NOMO-1 treated with DMSO at 0.1 percent for 48 hours (cell line): ENCODE data around the gene CREB3L1.
"Not testable (repeated sequence)": the region's sequence is repeated elsewhere in the genome, so short reads cannot be mapped to it uniquely, and the experiment has no call there.

Source experiments
- DNase-seq: peaks from one replicate; lab custom pipeline; 2025; ENCODE audit not compliant: unreplicated experiment; lab: John Stamatoyannopoulos, UW

The CREB3L1 gene

DNA sequence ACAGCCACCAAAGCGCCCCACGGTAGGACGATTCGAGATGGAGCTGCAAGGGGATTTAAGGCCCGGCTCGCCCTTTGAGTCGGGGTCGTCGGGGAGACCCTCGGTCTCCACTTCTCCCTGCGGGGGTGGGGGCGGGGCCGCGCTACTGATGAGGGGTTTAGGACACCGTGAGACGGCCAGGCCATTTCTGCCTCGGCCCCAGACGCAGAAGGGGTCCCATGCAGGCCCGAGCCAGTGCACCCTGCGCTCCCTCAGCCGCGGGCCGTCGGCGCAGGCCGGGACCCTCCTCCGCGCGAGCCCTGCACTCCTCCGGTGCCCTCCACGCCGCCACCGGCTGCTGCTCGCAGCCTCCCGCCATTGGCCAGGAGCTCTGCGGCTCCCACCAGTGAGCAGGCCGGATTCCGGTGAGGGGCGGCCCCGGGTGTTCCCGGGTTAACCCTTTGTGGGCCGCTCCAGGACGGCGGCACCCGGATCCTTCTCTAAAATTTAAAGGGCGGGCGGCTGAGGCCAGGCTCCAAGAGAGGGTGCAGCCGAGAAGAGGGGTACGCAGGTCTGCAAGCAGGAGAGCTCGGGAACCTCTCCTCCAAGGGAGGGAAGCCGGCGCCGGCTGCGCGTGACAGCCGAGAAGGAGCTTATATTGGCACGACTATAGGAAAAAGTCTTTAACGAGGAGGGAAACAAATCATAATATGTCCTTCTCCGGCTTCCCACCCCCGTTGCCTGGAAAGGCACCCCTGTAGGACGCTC, 18.0 kb downstream of the CREB3L1 start:
- peak; percentile 67 for DNase-seq

DNA sequence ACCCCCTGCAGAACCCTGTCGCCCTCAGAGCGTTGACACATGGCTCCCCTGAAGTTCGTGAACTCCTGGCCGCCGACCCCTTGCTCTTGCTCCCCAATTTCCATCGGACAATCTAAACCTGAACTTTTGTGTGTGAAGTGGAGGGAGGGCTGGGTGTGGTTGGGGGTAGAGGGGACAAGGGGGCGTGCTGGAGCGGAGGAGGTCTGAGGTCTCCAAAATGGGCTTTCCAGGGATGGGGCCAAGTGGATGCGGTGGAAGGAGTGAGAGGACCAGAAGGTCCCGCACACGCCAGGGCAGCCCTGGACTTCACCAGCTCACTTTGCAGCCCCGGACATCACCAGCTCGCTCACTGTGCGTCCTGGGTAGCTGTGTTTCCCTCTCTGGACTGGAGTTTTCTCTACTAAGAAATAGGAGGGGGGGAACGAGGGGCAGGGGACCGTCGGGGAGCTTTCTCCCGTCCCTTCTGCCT, 18.6 kb downstream of the CREB3L1 start:
- no peak for DNase-seq

DNA sequence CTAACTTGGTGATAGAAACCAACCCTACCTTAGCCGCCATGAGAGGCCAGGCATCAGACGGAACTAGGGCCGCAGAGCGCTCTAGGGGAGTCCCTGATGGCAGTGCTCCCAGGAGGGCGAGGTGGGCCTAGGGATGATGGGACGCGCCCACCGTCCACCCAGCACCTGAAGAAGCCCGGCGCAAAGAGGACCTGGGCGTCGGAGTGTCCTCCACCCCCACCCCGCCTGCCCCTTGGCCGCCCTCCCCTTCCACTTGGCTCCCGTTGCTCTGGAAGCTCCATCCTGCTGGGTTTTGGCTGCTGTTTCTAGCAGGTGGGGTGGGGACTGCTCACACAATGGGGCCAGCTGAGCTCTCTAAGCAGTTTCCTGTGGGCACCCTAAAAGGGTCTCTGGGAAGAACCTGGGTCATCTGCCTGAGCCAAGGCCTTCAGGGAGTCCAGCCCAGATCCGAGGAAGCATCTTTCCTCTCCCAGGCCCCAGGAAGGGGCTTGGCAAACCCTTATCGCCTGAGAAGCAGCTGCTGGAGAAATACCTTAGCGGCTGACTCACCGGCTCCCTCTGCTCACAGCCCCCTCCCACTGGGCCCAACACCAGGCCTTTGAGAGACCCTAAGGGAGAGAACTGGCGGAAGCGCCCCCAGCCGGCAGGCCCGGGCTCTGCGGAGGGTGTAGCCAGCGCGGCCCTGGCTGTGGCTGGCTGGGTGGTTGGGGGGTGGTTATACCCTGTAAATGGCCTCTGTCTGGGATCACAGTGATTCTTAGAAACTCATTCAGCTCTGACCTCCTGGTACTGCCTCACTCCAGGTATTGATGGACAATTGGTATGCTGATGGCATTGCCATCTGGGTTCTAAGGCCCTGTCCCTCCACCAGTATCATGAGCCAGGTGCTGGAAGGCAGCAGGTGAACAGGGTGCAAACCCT, 19.3 kb downstream of the CREB3L1 start:
- DNase-seq: no peak

DNA sequence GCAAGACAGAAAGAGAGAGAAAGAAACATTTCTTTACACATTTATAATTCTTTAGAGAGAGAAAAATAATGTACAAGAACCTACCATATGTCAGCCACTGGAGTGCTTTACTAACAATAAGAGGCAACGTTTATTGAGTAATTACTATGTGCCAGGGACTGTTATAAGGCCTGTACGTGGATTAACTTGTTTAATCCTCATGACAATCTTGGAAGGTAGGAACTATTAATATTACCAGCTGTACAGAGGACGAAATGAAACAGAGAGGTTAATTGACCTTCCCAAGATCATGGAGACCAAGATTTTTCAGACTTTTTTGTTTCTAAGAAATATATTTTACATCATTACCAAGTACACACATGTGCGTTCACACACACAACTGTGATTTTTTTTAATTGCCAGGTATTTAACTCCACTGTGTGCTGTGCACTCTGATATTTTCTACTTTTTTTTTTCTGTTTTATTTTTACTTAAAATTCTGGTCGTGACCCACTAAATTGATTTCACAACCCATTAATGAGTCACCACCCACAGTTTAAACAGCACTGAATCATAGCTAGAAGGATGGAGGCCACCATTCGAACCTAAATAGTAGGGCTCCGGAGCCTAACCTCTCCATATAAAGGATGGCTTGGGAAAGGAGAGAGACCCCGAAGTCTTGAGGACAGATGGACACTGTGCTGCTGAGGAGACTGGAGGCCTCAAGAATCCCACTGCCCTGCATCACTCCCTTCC, 21.4 kb downstream of the CREB3L1 start:
- peak; percentile 57 for DNase-seq

DNA sequence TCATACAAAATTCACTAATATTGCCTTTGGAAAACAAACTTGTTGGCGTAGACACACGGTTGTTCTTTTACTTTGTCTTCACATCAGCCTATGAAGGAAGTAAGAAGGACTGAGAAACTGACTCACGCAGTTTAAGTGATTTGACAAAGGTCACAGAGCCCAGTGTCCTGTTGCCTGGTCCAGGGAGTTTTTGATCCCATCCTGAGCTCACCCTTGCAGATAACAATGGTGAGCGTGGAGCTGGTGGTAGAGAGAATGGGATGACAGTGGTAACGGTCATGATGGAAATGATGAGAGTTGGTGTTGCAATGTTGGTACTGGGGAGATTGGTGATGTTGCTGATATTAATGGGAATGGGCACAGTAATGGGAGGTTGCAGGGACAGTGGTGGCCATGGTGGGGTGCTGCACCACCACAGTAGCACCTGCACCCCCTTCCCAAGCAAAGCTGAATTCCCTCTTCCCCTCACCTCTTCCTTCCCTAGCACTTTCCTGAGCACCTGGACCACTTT, 22.0 kb downstream of the CREB3L1 start:
- no peak for DNase-seq

DNA sequence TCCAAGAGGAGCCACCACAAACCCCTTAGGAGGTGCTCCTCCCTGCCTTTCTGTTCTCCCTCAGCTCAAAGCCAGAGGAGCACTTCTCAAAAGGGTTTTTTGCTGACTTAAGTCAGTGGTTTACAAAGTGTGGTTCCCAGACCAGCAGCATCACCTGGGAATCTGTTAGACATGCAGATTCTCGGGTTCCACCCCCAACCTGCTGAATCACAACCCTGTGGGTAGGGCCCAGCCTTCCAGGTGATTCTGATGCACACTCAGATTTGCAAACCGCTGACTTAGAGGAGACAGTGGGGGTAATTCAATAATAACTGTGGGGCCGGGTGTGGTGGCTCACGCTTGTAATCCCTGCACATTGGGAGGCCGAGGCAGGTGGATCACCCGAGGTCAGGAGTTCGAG, 22.8 kb downstream of the CREB3L1 start:
- no peak for DNase-seq

DNA sequence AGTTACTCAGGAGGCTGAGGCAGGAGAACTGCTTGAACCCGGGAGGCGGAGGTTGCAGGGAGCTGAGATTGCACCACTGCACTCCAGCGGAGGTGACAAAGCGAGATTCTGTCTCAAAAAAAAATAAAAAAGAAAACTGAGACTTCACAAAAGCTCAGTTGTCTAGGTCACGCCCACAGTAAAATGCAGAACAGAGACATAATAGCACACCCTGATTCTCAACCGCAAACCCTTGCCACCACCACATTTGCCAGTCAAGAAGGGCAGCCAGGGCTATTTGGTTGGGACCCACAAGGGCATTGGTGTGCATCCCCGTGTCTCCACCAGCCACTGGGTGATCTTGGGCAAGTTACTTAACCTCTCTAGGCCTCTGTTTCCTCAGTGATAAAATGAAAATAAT, 25.4 kb downstream of the CREB3L1 start:
- peak; percentile 82 for DNase-seq

DNA sequence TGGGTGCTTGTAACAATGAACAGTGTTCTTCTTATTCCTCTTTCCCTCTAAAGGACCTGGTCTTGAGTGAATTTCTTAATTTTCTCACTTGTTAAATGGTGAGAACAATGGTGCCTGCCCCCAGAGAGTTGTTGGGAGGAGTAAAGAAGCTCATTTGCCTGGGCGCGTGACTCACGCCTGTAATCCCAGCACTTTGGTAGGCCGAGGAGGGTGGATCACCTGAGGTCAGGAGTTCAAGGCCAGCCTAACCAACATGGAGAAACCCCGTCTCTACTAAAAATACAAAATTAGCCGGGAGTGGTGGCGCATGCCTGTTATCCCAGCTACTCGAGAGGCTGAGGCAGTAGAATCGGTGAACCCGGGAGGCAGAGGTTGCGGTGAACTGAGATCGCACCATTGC, 26.6 kb downstream of the CREB3L1 start:
- DNase-seq: not testable (repeated sequence)

DNA sequence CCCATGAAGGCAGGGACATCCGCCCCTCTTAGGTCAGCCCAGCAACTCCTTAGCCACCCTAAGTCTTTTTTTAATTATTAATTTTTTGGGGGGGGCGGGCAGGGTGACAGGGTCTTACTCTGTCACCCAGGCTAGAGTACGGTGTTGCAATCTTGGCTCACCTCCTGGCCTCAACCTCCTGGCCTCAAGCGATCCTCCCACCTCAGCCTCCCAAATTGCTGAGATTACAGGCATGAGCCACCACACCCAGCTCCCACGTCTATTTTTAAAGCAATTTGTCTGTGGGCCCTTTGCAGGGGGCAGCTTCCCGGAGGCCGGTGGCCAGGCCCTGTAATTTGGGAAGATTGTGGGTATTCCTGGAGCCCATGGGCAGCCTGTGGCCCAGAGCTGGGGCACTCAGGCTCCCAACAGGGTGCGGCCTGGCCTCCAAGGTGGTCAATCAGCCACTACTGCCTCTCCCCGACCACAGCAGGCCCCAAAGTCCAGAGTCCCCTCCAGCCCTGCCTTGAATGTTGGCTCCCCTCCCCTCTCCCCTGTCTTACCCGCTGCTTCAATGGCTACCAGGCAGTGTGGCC, 27.2 kb downstream of the CREB3L1 start:
- DNase-seq: no peak

DNA sequence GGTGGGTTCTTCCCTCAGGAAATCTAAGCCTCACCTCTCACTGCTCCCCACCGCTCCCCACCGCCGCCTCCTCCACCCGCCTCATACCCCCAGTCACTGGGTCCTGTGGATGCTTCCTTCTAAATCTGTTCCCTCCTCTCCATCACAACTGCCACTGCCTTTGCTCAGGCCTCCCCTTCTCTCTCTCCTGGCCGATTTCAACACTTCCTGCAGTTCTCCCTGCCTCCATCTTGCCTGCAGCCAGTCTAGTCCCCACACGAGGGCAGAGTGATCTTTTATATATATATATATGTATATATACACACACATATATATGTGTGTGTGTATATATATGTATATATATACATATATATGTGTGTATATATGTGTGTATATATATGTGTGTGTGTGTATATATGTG, 27.8 kb downstream of the CREB3L1 start:
- DNase-seq: peak; percentile 95

DNA sequence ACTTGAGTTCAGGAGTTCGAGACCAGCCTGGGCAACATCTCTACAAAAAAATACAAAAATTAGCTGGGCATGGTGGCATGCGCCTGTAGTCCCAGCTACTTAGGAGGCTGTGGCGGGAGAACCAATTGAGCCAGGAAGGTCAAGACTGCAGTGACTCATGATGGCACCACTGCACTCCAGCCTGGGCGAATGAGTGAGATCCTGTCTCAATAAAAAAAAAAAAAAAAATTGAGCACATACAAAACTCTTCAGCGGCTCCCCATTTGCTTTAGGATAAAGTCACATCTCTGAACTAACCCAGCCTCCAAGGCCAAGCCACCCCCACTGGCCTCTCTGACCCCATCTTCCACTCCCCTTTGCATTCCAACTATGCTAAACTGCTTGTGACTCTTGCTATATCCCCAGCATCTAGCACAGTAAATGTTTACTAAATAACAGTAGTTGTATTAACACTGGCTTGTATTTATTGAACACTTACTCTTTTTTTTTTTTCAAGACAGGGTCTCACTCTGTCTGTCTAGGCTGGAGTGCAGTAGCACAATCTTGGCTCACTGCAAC, 28.9 kb downstream of the CREB3L1 start:
- DNase-seq: no peak

DNA sequence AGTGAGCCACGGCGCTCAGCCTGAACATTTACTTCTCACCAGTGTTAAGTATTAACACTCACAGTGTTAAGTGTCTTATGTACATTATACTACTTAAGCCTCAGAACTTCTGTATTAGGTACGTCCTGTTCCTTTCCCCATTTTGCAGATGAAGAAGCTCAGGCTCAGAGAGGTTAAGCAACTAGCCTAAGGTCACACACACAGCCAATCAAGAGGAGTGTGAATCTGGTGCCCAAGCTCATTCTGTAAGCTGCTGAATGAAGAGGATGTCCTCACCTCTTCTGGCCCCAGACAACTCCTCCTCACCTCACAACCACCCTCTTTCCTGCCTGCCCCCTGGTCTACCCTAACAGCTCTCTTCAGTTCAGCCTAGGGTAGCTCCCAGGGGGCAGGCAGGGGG, 29.9 kb downstream of the CREB3L1 start:
- DNase-seq: no peak

DNA sequence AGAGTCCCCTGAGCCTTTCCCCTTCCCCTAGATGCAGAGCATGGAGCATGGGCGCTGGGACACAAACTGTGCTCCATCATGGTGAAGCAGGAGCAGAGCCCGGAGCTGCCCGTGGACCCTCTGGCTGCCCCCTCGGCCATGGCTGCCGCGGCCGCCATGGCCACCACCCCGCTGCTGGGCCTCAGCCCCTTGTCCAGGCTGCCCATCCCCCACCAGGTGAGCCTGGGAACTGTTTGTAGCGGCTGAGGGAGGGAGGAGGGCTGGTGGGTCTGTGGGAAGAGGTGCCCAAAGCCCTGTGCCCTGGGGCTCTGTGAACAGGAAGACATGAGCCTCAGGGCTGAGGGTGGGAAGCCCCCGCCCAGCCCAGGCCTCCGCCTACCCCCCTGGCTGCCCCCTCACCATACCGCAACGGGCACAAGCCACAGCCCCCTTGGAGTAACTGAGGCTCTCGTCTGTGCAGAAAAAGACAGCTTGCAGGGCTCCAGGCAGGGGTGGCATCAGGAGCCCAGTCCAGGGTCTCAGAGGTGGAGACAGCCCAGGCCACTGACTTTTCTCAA, 30.4 kb downstream of the CREB3L1 start:
- no peak for DNase-seq

DNA sequence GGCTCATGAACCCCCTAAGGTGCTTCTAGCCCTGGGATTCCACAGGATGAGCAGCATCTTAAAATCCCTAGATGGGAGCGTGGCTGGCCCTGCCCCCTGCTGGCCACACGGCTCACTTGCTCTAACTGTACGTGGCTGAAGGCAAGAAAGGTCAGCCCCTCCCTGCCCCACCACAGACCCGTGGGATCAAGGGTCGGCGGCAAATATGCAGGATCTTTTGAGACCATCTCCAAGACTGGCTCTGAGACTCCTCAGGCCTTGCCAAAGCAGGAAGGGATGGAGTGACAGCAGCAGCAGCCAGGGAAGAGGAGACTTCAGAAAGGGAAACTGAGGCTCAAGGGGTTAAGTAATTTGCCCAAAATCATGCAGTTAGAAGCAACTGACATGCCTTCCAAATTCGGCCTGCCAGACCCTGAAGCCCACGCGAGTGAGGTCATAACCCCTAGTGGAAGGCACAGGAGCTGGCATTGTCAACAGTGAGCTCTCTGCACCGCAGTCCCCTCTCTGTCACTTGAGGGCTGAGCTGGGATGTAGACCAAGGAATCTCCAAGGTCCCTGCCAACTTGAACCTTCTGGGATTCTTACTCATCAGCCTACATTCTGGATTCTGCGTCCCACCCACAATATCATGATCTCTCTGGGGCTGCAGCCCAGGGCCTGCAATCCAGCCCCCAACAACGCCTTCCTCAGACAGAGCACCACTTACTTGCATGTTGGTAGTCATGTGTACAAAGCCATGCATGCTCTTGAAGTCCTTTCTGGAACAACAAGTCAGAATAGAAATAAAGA, 31.4 kb downstream of the CREB3L1 start:
- peak; percentile 53 for DNase-seq

DNA sequence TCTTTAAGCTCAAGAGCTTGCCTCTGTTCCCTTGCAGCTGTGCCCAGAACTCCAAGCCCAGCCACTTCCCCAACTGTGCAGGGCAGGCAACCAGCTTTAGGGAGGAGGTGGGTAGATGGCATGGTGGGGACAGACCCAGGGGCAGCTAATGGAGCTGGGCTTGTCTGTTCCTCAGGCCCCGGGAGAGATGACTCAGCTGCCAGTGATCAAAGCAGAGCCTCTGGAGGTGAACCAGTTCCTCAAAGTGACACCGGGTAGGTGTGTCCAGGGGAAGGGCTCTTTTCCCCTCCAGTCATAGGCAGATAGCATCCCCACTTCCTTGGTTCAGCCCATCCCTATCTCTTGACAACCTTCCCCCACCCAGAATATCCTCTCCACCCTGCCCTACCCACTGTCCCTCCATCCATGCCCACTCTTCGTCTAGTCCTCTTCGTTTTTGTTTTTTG, 32.4 kb downstream of the CREB3L1 start:
- peak; percentile 58 for DNase-seq

DNA sequence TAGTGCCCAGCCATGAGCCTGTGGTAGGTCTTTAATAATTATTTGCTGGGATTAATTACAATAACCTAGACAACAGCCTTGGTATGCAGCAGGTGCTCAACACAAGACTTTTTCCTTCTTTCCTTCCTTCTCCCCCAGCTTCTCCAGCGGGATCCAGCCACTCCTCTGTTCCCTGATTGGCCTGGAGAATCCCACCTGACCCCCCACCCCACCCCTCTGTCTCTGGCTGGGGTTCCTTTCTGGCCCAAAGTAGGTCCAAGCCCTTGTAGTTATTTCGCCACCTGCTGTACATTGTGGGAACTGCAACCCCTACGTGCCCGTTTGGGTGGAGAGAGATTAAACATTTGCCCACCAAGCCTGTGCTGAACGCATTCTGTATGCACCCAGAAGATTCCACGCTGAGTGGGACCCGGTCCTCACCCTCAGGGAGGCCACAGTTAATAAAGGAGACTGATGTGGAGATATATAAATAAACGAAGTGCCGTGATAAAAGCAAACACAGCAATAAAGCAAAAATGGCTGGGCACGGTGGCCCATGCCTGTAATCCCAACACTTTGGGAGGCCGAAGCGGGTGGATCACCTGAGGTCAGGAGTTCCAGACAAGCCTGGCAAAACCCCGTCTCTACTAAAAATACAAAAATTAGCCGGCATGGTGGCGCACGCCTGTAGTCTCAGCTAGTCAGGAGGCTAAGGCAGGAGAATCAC, 37.7 kb downstream of the CREB3L1 start:
- peak; percentile 61 for DNase-seq

DNA sequence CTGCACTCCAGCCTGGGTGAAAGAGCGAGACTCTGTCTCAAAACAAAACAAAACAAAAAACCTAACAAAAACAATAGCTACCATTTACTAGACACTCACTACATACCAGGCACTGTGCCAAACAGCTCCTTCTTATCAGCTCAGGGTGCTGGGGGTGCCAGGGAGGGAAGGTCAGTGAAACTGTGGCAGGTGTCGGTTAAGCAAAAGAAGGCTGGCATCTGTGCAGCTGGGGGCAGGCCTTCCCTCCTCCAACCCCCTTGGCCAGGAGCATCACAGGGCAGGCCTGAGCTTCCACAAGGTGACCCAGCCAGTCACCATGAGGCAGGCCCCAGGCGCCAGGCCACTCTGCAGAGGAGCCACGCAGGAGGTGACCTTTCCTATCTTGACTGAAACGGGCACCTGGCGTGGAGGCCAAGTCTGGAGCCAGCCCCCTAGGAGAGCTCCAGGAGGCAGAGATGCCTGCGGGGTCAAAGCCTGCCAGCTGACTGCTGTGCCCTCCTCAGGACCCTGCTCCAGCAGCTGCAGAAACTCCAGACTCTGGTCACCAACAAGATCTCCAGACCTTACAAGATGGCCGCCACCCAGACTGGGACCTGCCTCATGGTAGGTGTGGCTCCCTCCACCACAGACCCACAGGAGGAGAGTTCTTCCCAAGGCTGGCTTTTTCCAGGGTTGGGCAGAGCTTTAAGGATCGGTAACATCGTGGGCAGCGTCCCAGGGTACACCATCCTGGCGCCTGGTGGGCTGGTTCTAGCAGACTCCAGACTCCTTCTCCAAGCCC, 38.5 kb downstream of the CREB3L1 start:
- DNase-seq: no peak

DNA sequence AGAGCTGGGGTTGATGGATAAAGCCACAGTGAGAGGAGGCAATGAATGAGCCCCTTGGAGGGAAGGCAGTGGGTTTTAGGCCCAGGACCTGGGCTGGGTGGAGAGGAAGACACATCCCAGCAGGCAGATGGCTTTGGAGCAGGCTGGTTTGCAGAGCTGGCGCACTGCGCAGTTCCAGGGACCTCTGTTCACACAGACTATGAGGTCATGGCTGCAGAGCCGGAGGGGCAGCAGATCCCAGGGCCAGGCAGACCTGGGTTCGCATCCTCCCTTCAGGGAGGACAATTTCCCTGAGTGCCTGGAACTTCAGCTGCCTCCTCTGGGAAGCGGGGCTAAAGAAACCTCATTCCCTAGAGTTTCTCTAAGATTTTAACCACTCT, 41.6 kb downstream of the CREB3L1 start:
- DNase-seq: no peak
